GM23338 (cell line): ENCODE measurements around the gene HDAC9. TPM values are rescaled to one million over a fixed set of nuclear protein-coding genes. Genes with fewer than 3 reads are reported as not detected.

ENCODE experiments used
- ATAC-seq: fragments of 200-7000 bp; cut with Tn5 transposase; 3 replicates; pipeline ENCODE4 v1.9.1; 2020
- DNase-seq: peaks from one replicate; pipeline ENCODE4 v3.0.0-alpha.2; 2015; ENCODE audit warnings: low spot score
- H2AFZ ChIP-seq: fragments of 200-600 bp; sonication (generic); 2 replicates; pipeline ENCODE4 v1.8.0; 2016; ENCODE audit warnings: antibody characterized with exemption, mild to moderate bottlenecking, moderate library complexity
- H3F3A ChIP-seq: fragments of 200-600 bp; sonication (generic); replicated peaks from 2 replicates; pipeline ENCODE4 v1.8.0; 2017; ENCODE audit warnings: antibody characterized with exemption, mixed run types, low read depth
- H3K27ac ChIP-seq: fragments of 200-600 bp; sonication (generic); 2 replicates; pipeline ENCODE4 v1.6.1; 2016; ENCODE audit warnings: low read depth
- H3K27me3 ChIP-seq: fragments of 200-600 bp; sonication (generic); 2 replicates; pipeline ENCODE4 v1.8.0; 2016; ENCODE audit warnings: mild to moderate bottlenecking, mixed run types, moderate library complexity; ENCODE audit not compliant: insufficient read depth
- H3K36me3 ChIP-seq: fragments of 200-600 bp; sonication (generic); 2 replicates; pipeline ENCODE4 v1.8.0; 2016; ENCODE audit warnings: mild to moderate bottlenecking; ENCODE audit not compliant: insufficient read depth
- H3K4me1 ChIP-seq: fragments of 200-600 bp; sonication (generic); 2 replicates; pipeline ENCODE4 v1.8.0; 2016; ENCODE audit warnings: mild to moderate bottlenecking, moderate library complexity; ENCODE audit not compliant: insufficient read depth
- H3K4me2 ChIP-seq: fragments of 200-600 bp; sonication (generic); 2 replicates; pipeline ENCODE4 v1.7.1; 2017; ENCODE audit warnings: mixed run types
- H3K4me3 ChIP-seq: fragments of 200-600 bp; sonication (generic); 2 replicates; pipeline ENCODE4 v1.6.1; 2016; ENCODE audit warnings: mixed run types
- H3K79me2 ChIP-seq: fragments of 200-600 bp; sonication (generic); replicated peaks from 2 replicates; pipeline ENCODE4 v1.8.0; 2017; ENCODE audit warnings: mild to moderate bottlenecking; ENCODE audit not compliant: insufficient read depth
- H3K9me2 ChIP-seq: fragments of 200-600 bp; sonication (generic); 2 replicates; pipeline ENCODE4 v1.8.0; 2017; ENCODE audit not compliant: insufficient read depth
- H4K20me1 ChIP-seq: fragments of 200-600 bp; sonication (generic); replicated peaks from 2 replicates; pipeline ENCODE4 v1.8.0; 2017; ENCODE audit warnings: mild to moderate bottlenecking; ENCODE audit not compliant: insufficient read depth
- H3K27ac Mint-ChIP-seq: 2 replicates; pipeline ENCODE4 v1.8.0; 2020; ENCODE audit warnings: inconsistent platforms, mild to moderate bottlenecking, moderate library complexity, mixed read lengths
- H3K27me3 Mint-ChIP-seq: 3 replicates; pipeline ENCODE4 v1.8.0; 2022; ENCODE audit warnings: low read depth, mild to moderate bottlenecking, moderate library complexity, mixed read lengths, inconsistent platforms; ENCODE audit not compliant: insufficient read depth, poor library complexity
- H3K36me3 Mint-ChIP-seq: 3 replicates; pipeline ENCODE4 v1.8.0; 2021; ENCODE audit warnings: low read depth, mild to moderate bottlenecking, inconsistent platforms, moderate library complexity, mixed read lengths
- H3K4me1 Mint-ChIP-seq: 3 replicates; pipeline ENCODE4 v1.8.0; 2020; ENCODE audit warnings: mild to moderate bottlenecking, inconsistent platforms, mixed read lengths
- H3K4me3 Mint-ChIP-seq: 3 replicates; pipeline ENCODE4 v1.8.0; 2021; ENCODE audit warnings: moderate library complexity, mild to moderate bottlenecking, inconsistent platforms, mixed read lengths
- H3K9me3 Mint-ChIP-seq: 3 replicates; pipeline ENCODE4 v1.8.0; 2020; ENCODE audit warnings: moderate library complexity, mild to moderate bottlenecking, inconsistent platforms, mixed read lengths
- CREB1 ChIP-seq: fragments of 250-450 bp; sonication (Bioruptor Pico); IDR thresholded peaks from 2 replicates; pipeline ENCODE4 v1.5.0; 2020; ENCODE audit warnings: low read depth, mild to moderate bottlenecking, moderate library complexity
- ETS1 ChIP-seq: IDR thresholded peaks from 2 replicates; pipeline ENCODE4 v1.6.1; 2016; ENCODE audit warnings: antibody characterized with exemption
- EZH2 ChIP-seq: fragments of 200-600 bp; sonication (generic); IDR thresholded peaks from one replicate; pipeline ENCODE4 v1.8.0; 2017; ENCODE audit warnings: antibody characterized with exemption, mild to moderate bottlenecking, low read depth; ENCODE audit not compliant: unreplicated experiment
- EZH2phosphoT487 ChIP-seq: fragments of 200-600 bp; sonication (generic); IDR thresholded peaks from one replicate; pipeline ENCODE4 v1.8.1; 2018; ENCODE audit warnings: antibody characterized with exemption; ENCODE audit not compliant: unreplicated experiment
- NANOG ChIP-seq: IDR thresholded peaks from 2 replicates; pipeline ENCODE4 v1.6.1; 2016; ENCODE audit warnings: antibody characterized with exemption, borderline replicate concordance
- POLR2AphosphoS5 ChIP-seq: IDR thresholded peaks from 2 replicates; pipeline ENCODE4 v1.6.1; 2016; ENCODE audit warnings: antibody characterized with exemption, low read depth
- REST ChIP-seq: IDR thresholded peaks from one replicate; pipeline ENCODE4 v1.6.1; 2018; ENCODE audit warnings: antibody characterized with exemption; ENCODE audit not compliant: unreplicated experiment
- ZNF114 ChIP-seq: fragments of 250-450 bp; sonication (Bioruptor Pico); IDR thresholded peaks from 2 replicates; pipeline ENCODE4 v1.5.0; 2020; ENCODE audit warnings: mild to moderate bottlenecking, moderate library complexity
- ZNF331 ChIP-seq: fragments of 250-450 bp; sonication (Bioruptor Pico); IDR thresholded peaks from 2 replicates; pipeline ENCODE4 v1.5.0; 2020; ENCODE audit warnings: low read depth, mild to moderate bottlenecking, moderate library complexity
- polyA plus RNA-seq: library from polyadenylated mRNA; unstranded; fragments of >200 nt; fragmentation: Nextera tagmentation; extraction: Ambion mirVana; gene quantifications from 2 replicates; pipeline ENCODE4 v1.2.1, GENCODE V29; 2016
- total RNA-seq: library from RNA; depleted of rRNA; stranded (reverse); fragments of >200 nt; shearing (Covaris generic); gene quantifications from 2 replicates; pipeline ENCODE4 v1.2.3, GENCODE V29; 2014

HDAC9 gene
- total and polyA plus RNA-seq, 2 experiments from 2014 or later, result 8.3 to 18.5 TPM

DNA sequence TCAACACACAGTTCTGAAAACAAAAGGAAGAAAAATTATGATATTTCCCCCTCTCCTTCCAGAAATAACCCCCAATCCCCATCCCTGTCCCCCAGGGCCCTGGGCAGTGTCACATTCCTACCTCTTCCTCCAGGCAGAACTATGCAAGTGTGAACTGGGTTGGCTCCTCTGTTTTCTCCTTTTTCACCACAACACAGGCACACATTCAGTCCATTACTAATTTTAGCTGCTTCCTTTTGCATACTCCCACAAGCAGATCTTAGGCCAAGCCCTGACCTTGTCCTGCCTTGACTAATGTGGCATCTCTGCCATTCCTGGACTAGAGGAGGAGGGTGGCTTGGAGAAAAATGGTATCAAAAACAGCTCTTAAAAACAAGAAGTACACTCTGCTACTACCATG, 208.1 kb downstream of the HDAC9 start:
- no peaks in the 10 kb centered on the region for H3K79me2 ChIP-seq
- no peaks in the 10 kb centered on the region for H3K27me3 Mint-ChIP-seq
- H3K36me3 Mint-ChIP-seq, result no peaks in the 10 kb centered on the region
- no peak overlapping the region for H3K27ac Mint-ChIP-seq
- no peaks in the 10 kb centered on the region for H3K4me1 ChIP-seq
- no peaks in the 10 kb centered on the region for H4K20me1 ChIP-seq
- no peaks in the 10 kb centered on the region for H3K36me3 ChIP-seq
- H3K4me2 ChIP-seq, result no peak overlapping the region
- no peak overlapping the region for H3K27ac ChIP-seq
- no peak overlapping the region for H3K4me3 Mint-ChIP-seq
- no peak overlapping the region for H3K4me3 ChIP-seq
- TF ChIP-seq NANOG (no peak), ETS1 (no peak), EZH2 (no peak), EZH2phosphoT487 (no peak), REST (no peak), CREB1 (CRISPR knock-in tag) (no peak), POLR2AphosphoS5 (no peak), ZNF114 (CRISPR knock-in tag) (no peak)
- no peaks in the 10 kb centered on the region for H3K9me2 ChIP-seq
- ATAC-seq, result no peak
- no peaks in the 10 kb centered on the region; the same call in 1 of the 3 replicates for H3K4me1 Mint-ChIP-seq
- H3K27me3 ChIP-seq, result no peaks in the 10 kb centered on the region
- H3F3A ChIP-seq, result no peaks in the 10 kb centered on the region
- no peak overlapping the region for H2AFZ ChIP-seq
- no peak for DNase-seq
- H3K9me3 Mint-ChIP-seq, result no peaks in the 10 kb centered on the region

GRCh38 chr7:18706670-18707069, 211.1 kb downstream of the HDAC9 start:
- H2AFZ ChIP-seq, result no peak overlapping the region
- H3K27me3 ChIP-seq, result no peaks in the 10 kb centered on the region
- no peak for ATAC-seq
- H3K79me2 ChIP-seq, result no peaks in the 10 kb centered on the region
- no peak overlapping the region for H3K4me3 Mint-ChIP-seq
- no peaks in the 10 kb centered on the region for H3K9me3 Mint-ChIP-seq
- no peaks in the 10 kb centered on the region for H4K20me1 ChIP-seq
- no peak overlapping the region for H3K4me2 ChIP-seq
- no peaks in the 10 kb centered on the region for H3K4me1 Mint-ChIP-seq
- H3K27ac Mint-ChIP-seq, result no peak overlapping the region
- no peaks in the 10 kb centered on the region for H3K27me3 Mint-ChIP-seq
- no peak overlapping the region for H3K4me3 ChIP-seq
- no peaks in the 10 kb centered on the region for H3K36me3 Mint-ChIP-seq
- no peaks in the 10 kb centered on the region for H3F3A ChIP-seq
- no peaks in the 10 kb centered on the region for H3K9me2 ChIP-seq
- H3K27ac ChIP-seq, result no peak overlapping the region
- DNase-seq, result no peak
- no peaks in the 10 kb centered on the region for H3K36me3 ChIP-seq
- H3K4me1 ChIP-seq, result no peaks in the 10 kb centered on the region
- TF ChIP-seq REST (no peak), ZNF331 (CRISPR knock-in tag) (no peak), ETS1 (no peak), CREB1 (CRISPR knock-in tag) (no peak)
